Muscle layer of colon (tissue), 2 donors: Measurements from ENCODE around the gene ICAM4.

Experiments used
- H3K27ac ChIP-seq: one replicate; pipeline ENCODE4 v1.7.0; 2013; ENCODE audit warnings: low read depth, mild to moderate bottlenecking, low read length, moderate library complexity
- H3K27me3 ChIP-seq, 2 donors: one replicate each; pipeline ENCODE4 v1.7.0; 2013; ENCODE audit warnings: low read length in 2 of 2, mild to moderate bottlenecking in 2 of 2; ENCODE audit not compliant: insufficient read depth in 2 of 2, control insufficient read depth in 1 of 2
- H3K36me3 ChIP-seq: one replicate; pipeline ENCODE4 v1.7.0; 2013; ENCODE audit warnings: mild to moderate bottlenecking, low read length; ENCODE audit not compliant: insufficient read depth
- H3K4me1 ChIP-seq: one replicate; pipeline ENCODE4 v1.7.0; 2013; ENCODE audit warnings: mild to moderate bottlenecking, low read length; ENCODE audit not compliant: insufficient read depth
- H3K4me3 ChIP-seq, 2 donors: one replicate each; pipeline ENCODE4 v1.7.0; 2013; ENCODE audit warnings: low read length in 2 of 2, low read depth in 1 of 2, mild to moderate bottlenecking in 1 of 2, moderate library complexity in 1 of 2
- H3K9ac ChIP-seq: one replicate; pipeline ENCODE4 v1.7.0; 2013; ENCODE audit warnings: low read length
- H3K9me3 ChIP-seq: one replicate; pipeline ENCODE4 v1.7.0; 2013; ENCODE audit warnings: mild to moderate bottlenecking, low read length
- donor health status: abdominal sarcoma.
- donor health status: Adenocarcinoma of cecum.

Gene ICAM4

GRCh38 chr19:10255358-10255757 is 31.4 kb upstream of the ICAM4 start:
- H3K27ac ChIP-seq: no peak overlapping the region
- H3K27me3 ChIP-seq: no peaks in the 10 kb centered on the region
- H3K9me3 ChIP-seq: no peaks in the 10 kb centered on the region
- no peak overlapping the region for H3K9ac ChIP-seq
- H3K36me3 ChIP-seq: peaks cover 46% of the 10 kb centered on the region
- H3K4me3 ChIP-seq: no peak overlapping the region
- H3K4me1 ChIP-seq: peaks cover 11% of the 10 kb centered on the region

GRCh38 chr19:10256551-10256950 is 30.2 kb upstream of the ICAM4 start:
- Histone ChIP-seq H3K9me3 (no peaks in the 10 kb centered on the region), H3K9ac (no peak overlapping the region), H3K27me3 (no peaks in the 10 kb centered on the region), H3K4me3 (no peak overlapping the region), H3K27ac (no peak overlapping the region), H3K4me1 (peaks cover 6% of the 10 kb centered on the region), H3K36me3 (peaks cover 46% of the 10 kb centered on the region)

GRCh38 chr19:10256970-10257615 is 29.7 kb upstream of the ICAM4 start:
- Histone ChIP-seq H3K4me3 (no peak overlapping the region), H3K27ac (no peak overlapping the region), H3K9ac (no peak overlapping the region), H3K4me1 (peaks cover 6% of the 10 kb centered on the region), H3K36me3 (peaks cover 46% of the 10 kb centered on the region), H3K9me3 (no peaks in the 10 kb centered on the region), H3K27me3 (no peaks in the 10 kb centered on the region)

DNA sequence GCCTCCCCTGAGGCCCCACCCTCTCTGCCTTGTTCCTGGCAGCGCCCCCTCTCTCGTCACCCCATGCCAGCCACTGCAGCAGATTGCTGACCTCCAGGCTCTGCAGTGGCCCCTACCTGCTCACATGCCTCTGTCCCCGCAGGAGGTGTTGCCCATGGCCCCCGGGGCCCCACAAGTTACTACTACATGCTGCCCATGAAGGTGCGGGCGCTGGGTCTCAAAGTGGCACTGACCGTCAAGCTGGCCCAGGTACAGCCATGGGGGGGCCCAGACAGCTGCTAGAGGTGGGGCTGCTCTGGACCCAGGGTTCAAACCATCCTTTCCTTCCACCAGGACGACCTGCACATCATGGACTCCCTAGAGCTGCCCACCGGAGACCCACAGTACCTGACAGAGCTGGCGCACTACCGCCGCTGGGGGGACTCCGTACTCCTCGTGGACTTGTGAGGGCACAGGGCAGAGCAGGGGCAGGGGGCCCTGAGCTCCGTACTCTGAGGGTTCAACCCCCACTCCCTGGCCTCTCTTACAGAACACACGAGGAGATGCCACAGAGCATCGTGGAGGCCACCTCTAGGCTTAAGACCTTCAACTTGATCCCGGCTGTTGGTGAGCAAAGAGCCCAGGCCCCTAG is 28.6 kb upstream of the ICAM4 start:
- H3K4me3 ChIP-seq: no peak overlapping the region
- peaks cover 46% of the 10 kb centered on the region for H3K36me3 ChIP-seq
- no peaks in the 10 kb centered on the region for H3K9me3 ChIP-seq
- no peak overlapping the region for H3K9ac ChIP-seq
- no peak overlapping the region for H3K27ac ChIP-seq
- H3K27me3 ChIP-seq: no peaks in the 10 kb centered on the region
- H3K4me1 ChIP-seq: no peaks in the 10 kb centered on the region

GRCh38 chr19:10259162-10259905 is 27.4 kb upstream of the ICAM4 start:
- Histone ChIP-seq H3K27me3 (no peaks in the 10 kb centered on the region), H3K4me3 (no peak overlapping the region), H3K36me3 (peaks cover 39% of the 10 kb centered on the region), H3K27ac (no peak overlapping the region), H3K4me1 (no peaks in the 10 kb centered on the region), H3K9me3 (no peaks in the 10 kb centered on the region), H3K9ac (no peak overlapping the region)

DNA sequence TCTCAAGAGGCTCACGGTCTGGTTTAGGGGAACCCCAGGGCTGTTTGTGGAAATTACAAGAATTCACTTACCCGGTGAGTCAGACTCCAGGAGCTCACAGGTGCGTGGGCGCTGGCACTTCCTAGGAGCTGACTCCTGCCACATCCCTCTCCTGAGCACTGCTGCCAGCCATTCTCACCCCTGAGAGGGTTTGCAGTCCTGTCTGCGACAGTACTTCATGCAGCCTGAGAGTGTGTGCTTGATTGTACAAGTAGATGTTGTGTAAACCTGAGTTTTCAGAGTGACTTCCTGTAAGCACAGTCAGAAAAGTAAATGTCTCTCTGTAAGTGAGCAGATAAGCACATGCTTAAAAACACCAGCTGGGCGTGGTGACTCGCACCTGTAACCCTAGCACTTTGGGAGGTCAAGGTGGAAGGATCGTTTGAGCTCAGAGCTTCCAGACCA is 26.6 kb upstream of the ICAM4 start:
- Histone ChIP-seq H3K9me3 (no peaks in the 10 kb centered on the region), H3K27me3 (no peaks in the 10 kb centered on the region), H3K9ac (no peak overlapping the region), H3K4me3 (no peak overlapping the region), H3K4me1 (no peaks in the 10 kb centered on the region), H3K27ac (no peak overlapping the region), H3K36me3 (peaks cover 32% of the 10 kb centered on the region)

GRCh38 chr19:10262771-10263170 is 24.0 kb upstream of the ICAM4 start:
- Histone ChIP-seq H3K9ac (no peak overlapping the region), H3K27ac (no peak overlapping the region), H3K36me3 (peaks cover 16% of the 10 kb centered on the region), H3K9me3 (no peaks in the 10 kb centered on the region), H3K27me3 (no peaks in the 10 kb centered on the region), H3K4me1 (no peaks in the 10 kb centered on the region), H3K4me3 (no peak overlapping the region)

DNA sequence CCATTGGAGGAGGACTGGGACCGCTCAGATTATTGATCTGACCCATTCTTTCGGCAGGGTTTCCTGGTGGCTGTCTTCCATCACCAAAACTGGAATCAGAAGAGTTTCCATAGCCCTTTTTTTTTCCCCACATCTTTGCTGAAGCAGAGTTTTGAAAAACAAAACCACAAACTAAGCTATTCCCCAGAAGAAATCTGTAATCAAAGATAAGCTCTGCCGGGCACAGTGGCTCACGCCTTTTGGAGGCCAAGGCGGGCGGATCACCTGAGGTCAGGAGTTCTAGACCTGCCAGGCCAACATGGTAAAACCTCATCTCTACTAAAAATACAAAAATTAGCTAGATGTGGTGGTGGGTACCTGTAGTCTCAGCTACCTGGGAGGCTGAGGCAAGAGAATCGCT is 20.0 kb upstream of the ICAM4 start:
- H3K9me3 ChIP-seq: no peaks in the 10 kb centered on the region
- H3K9ac ChIP-seq: no peak overlapping the region
- no peaks in the 10 kb centered on the region for H3K36me3 ChIP-seq
- H3K4me1 ChIP-seq: peaks cover 4% of the 10 kb centered on the region
- H3K27me3 ChIP-seq: peaks cover 7 to 19% of the 10 kb centered on the region in 2 donors
- no peak overlapping the region for H3K27ac ChIP-seq
- no peak overlapping the region for H3K4me3 ChIP-seq

DNA sequence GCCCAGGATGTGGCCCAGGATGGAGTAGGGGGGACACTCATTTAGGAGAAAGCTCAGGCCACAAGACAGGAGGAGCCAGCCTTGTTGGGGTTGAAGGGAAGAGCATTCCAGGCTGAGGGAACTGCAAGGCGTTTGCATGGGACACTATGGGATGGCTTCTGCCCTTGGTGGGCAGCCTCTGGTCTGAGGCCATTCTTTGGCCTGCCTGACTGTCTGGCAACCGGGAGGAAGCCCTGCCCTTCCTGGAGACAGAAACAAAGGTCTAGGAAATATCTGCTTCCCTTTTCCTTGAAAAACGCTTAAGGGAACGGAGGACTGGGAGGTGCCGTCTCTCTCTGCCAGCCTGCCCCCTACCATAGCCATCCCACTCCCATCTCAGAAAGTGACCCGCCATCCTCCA is 18.7 kb upstream of the ICAM4 start:
- peaks cover 7 to 19% of the 10 kb centered on the region in 2 donors for H3K27me3 ChIP-seq
- peaks cover 4% of the 10 kb centered on the region for H3K4me1 ChIP-seq
- no peaks in the 10 kb centered on the region for H3K36me3 ChIP-seq
- H3K9ac ChIP-seq: no peak overlapping the region
- no peak overlapping the region for H3K27ac ChIP-seq
- H3K9me3 ChIP-seq: no peaks in the 10 kb centered on the region
- H3K4me3 ChIP-seq: no peak overlapping the region

GRCh38 chr19:10269333-10270179 is 17.2 kb upstream of the ICAM4 start:
- Histone ChIP-seq H3K4me3 (peak overlapping the region; percentile 18 to 50), H3K27me3 (peaks cover 7 to 19% of the 10 kb centered on the region in 2 donors), H3K36me3 (no peaks in the 10 kb centered on the region), H3K27ac (no peak overlapping the region), H3K4me1 (peaks cover 4% of the 10 kb centered on the region), H3K9ac (peak overlapping the region; percentile 21), H3K9me3 (no peaks in the 10 kb centered on the region)

GRCh38 chr19:10270180-10270615 is 16.6 kb upstream of the ICAM4 start:
- Histone ChIP-seq H3K9ac (peak overlapping the region; percentile 21), H3K4me1 (peaks cover 4% of the 10 kb centered on the region), H3K27me3 (peaks cover 7 to 19% of the 10 kb centered on the region in 2 donors), H3K36me3 (no peaks in the 10 kb centered on the region), H3K4me3 (peak overlapping the region; percentile 18 to 50), H3K9me3 (no peaks in the 10 kb centered on the region), H3K27ac (no peak overlapping the region)
